ENCODE data around the gene SERPINA7. TPM values are rescaled to one million over a fixed set of nuclear protein-coding genes. Genes with fewer than 3 reads are reported as not detected.

Gene SERPINA7
- total RNA-seq, 1 donor from 2014 or later: not detected

- H4K20me1 ChIP-seq (ENCODE audit: insufficient read depth, low read length): no peaks in the 10 kb centered on the region
- H2AFZ ChIP-seq (ENCODE audit: low read depth, low read length): no peak overlapping the region
- no peaks in the 10 kb centered on the region for H3K4me1 ChIP-seq (ENCODE audit: insufficient read depth, low read length)
- FAIRE-seq (no peak), DNase-seq (ENCODE audit: low read depth) (no peak)
- no peak overlapping the region for H3K4me2 ChIP-seq (ENCODE audit: low read length)
- peaks cover 2% of the 10 kb centered on the region for H3K9me3 Mint-ChIP-seq (ENCODE audit: unreplicated experiment)
- H3K27me3 ChIP-seq (ENCODE audit: insufficient read depth, low read length): no peaks in the 10 kb centered on the region
- no peaks in the 10 kb centered on the region for H3K9me3 ChIP-seq (ENCODE audit: insufficient read depth, low read depth, low read length)
- no peaks in the 10 kb centered on the region for H3K27me3 Mint-ChIP-seq (ENCODE audit: low read depth, unreplicated experiment)
- no peaks in the 10 kb centered on the region for H3K36me3 Mint-ChIP-seq (ENCODE audit: low read depth, unreplicated experiment)
- no peak overlapping the region for H3K27ac Mint-ChIP-seq (ENCODE audit: unreplicated experiment)
- H3K27ac ChIP-seq (ENCODE audit: low read depth, low read length): no peak overlapping the region
- no peak overlapping the region for H3K4me3 Mint-ChIP-seq (ENCODE audit: unreplicated experiment)
- TF ChIP-seq CTCF (IDR thresholded peaks at IDR 0.05; ENCODE audit: insufficient read depth, low read depth, low read length) (no peak), EZH2 (IDR thresholded peaks at IDR 0.05; ENCODE audit: insufficient read depth, low read length) (no peak)
- no peaks in the 10 kb centered on the region for H3K4me1 Mint-ChIP-seq (ENCODE audit: low read depth, unreplicated experiment)
- no peaks in the 10 kb centered on the region for H3K36me3 ChIP-seq (ENCODE audit: insufficient read depth, low read length)
- no peak overlapping the region for H3K4me3 ChIP-seq (ENCODE audit: insufficient read depth, low read depth, low read length)
- H3K9ac ChIP-seq (ENCODE audit: low read length): no peak overlapping the region
- no peaks in the 10 kb centered on the region for H3K79me2 ChIP-seq (ENCODE audit: insufficient read depth, low read length)
Measured at GRCh38 chrX:106014119-106014775, 24.3 kb downstream of the SERPINA7 start.

GRCh38 chrX:106009145-106009544, 29.4 kb downstream of the SERPINA7 start:
- Histone ChIP-seq H3K36me3 (ENCODE audit: insufficient read depth, low read length) (no peaks in the 10 kb centered on the region), H3K4me1 (ENCODE audit: insufficient read depth, low read length) (no peaks in the 10 kb centered on the region), H4K20me1 (ENCODE audit: insufficient read depth, low read length) (no peaks in the 10 kb centered on the region), H3K9ac (ENCODE audit: low read length) (no peak overlapping the region), H3K9me3 (ENCODE audit: insufficient read depth, low read depth, low read length) (no peaks in the 10 kb centered on the region), H3K4me3 (ENCODE audit: insufficient read depth, low read depth, low read length) (no peak overlapping the region), H3K27me3 (ENCODE audit: insufficient read depth, low read length) (no peaks in the 10 kb centered on the region), H3K4me2 (ENCODE audit: low read length) (no peak overlapping the region), H3K79me2 (ENCODE audit: insufficient read depth, low read length) (no peaks in the 10 kb centered on the region), H3K27ac (ENCODE audit: low read depth, low read length) (no peak overlapping the region), H2AFZ (ENCODE audit: low read depth, low read length) (no peak overlapping the region)
- TF ChIP-seq EZH2 (IDR thresholded peaks at IDR 0.05; ENCODE audit: insufficient read depth, low read length) (no peak), CTCF (IDR thresholded peaks at IDR 0.05; ENCODE audit: insufficient read depth, low read depth, low read length) (no peak)
- no peaks in the 10 kb centered on the region for H3K36me3 Mint-ChIP-seq (ENCODE audit: low read depth, unreplicated experiment)
- DNase-seq (ENCODE audit: low read depth) (no peak), FAIRE-seq (no peak)
- no peak overlapping the region for H3K4me3 Mint-ChIP-seq (ENCODE audit: unreplicated experiment)
- H3K9me3 Mint-ChIP-seq (ENCODE audit: unreplicated experiment): peaks cover 2% of the 10 kb centered on the region
- H3K27me3 Mint-ChIP-seq (ENCODE audit: low read depth, unreplicated experiment): no peaks in the 10 kb centered on the region
- no peak overlapping the region for H3K27ac Mint-ChIP-seq (ENCODE audit: unreplicated experiment)
- H3K4me1 Mint-ChIP-seq (ENCODE audit: low read depth, unreplicated experiment): no peaks in the 10 kb centered on the region

GRCh38 chrX:106007815-106008214, 30.7 kb downstream of the SERPINA7 start:
- Mint-ChIP-seq H3K4me3 (ENCODE audit: unreplicated experiment) (no peak overlapping the region), H3K27me3 (ENCODE audit: low read depth, unreplicated experiment) (no peaks in the 10 kb centered on the region), H3K4me1 (ENCODE audit: low read depth, unreplicated experiment) (no peaks in the 10 kb centered on the region), H3K27ac (ENCODE audit: unreplicated experiment) (no peak overlapping the region), H3K36me3 (ENCODE audit: low read depth, unreplicated experiment) (no peaks in the 10 kb centered on the region), H3K9me3 (ENCODE audit: unreplicated experiment) (peaks cover 2% of the 10 kb centered on the region)
- no peak overlapping the region for H3K4me2 ChIP-seq (ENCODE audit: low read length)
- H3K36me3 ChIP-seq (ENCODE audit: insufficient read depth, low read length): no peaks in the 10 kb centered on the region
- no peak overlapping the region for H2AFZ ChIP-seq (ENCODE audit: low read depth, low read length)
- H3K9me3 ChIP-seq (ENCODE audit: insufficient read depth, low read depth, low read length): no peaks in the 10 kb centered on the region
- FAIRE-seq: no peak
- no peak for TF ChIP-seq CTCF (IDR thresholded peaks at IDR 0.05; ENCODE audit: insufficient read depth, low read depth, low read length)
- no peak for TF ChIP-seq EZH2 (IDR thresholded peaks at IDR 0.05; ENCODE audit: insufficient read depth, low read length)
- H3K4me3 ChIP-seq (ENCODE audit: insufficient read depth, low read depth, low read length): no peak overlapping the region
- H3K79me2 ChIP-seq (ENCODE audit: insufficient read depth, low read length): no peaks in the 10 kb centered on the region
- H4K20me1 ChIP-seq (ENCODE audit: insufficient read depth, low read length): no peaks in the 10 kb centered on the region
- no peak overlapping the region for H3K27ac ChIP-seq (ENCODE audit: low read depth, low read length)
- no peaks in the 10 kb centered on the region for H3K27me3 ChIP-seq (ENCODE audit: insufficient read depth, low read length)
- no peak overlapping the region for H3K9ac ChIP-seq (ENCODE audit: low read length)
- no peak for DNase-seq (ENCODE audit: low read depth)
- H3K4me1 ChIP-seq (ENCODE audit: insufficient read depth, low read length): no peaks in the 10 kb centered on the region
